GM23338 (cell line): Measurements from ENCODE around the gene RAPGEF5. TPM values are rescaled to one million over a fixed set of nuclear protein-coding genes. Genes with fewer than 3 reads are reported as not detected.

Source experiments
- ATAC-seq: fragments of 200-7000 bp; cut with Tn5 transposase; 3 replicates; pipeline ENCODE4 v1.9.1; 2020
- DNase-seq: peaks from one replicate; pipeline ENCODE4 v3.0.0-alpha.2; 2015; ENCODE audit warnings: low spot score
- H2AFZ ChIP-seq: fragments of 200-600 bp; sonication (generic); 2 replicates; pipeline ENCODE4 v1.8.0; 2016; ENCODE audit warnings: antibody characterized with exemption, mild to moderate bottlenecking, moderate library complexity
- H3F3A ChIP-seq: fragments of 200-600 bp; sonication (generic); replicated peaks from 2 replicates; pipeline ENCODE4 v1.8.0; 2017; ENCODE audit warnings: antibody characterized with exemption, mixed run types, low read depth
- H3K27ac ChIP-seq: fragments of 200-600 bp; sonication (generic); 2 replicates; pipeline ENCODE4 v1.6.1; 2016; ENCODE audit warnings: low read depth
- H3K27me3 ChIP-seq: fragments of 200-600 bp; sonication (generic); 2 replicates; pipeline ENCODE4 v1.8.0; 2016; ENCODE audit warnings: mild to moderate bottlenecking, mixed run types, moderate library complexity; ENCODE audit not compliant: insufficient read depth
- H3K36me3 ChIP-seq: fragments of 200-600 bp; sonication (generic); 2 replicates; pipeline ENCODE4 v1.8.0; 2016; ENCODE audit warnings: mild to moderate bottlenecking; ENCODE audit not compliant: insufficient read depth
- H3K4me1 ChIP-seq: fragments of 200-600 bp; sonication (generic); 2 replicates; pipeline ENCODE4 v1.8.0; 2016; ENCODE audit warnings: mild to moderate bottlenecking, moderate library complexity; ENCODE audit not compliant: insufficient read depth
- H3K4me2 ChIP-seq: fragments of 200-600 bp; sonication (generic); 2 replicates; pipeline ENCODE4 v1.7.1; 2017; ENCODE audit warnings: mixed run types
- H3K4me3 ChIP-seq: fragments of 200-600 bp; sonication (generic); 2 replicates; pipeline ENCODE4 v1.6.1; 2016; ENCODE audit warnings: mixed run types
- H3K79me2 ChIP-seq: fragments of 200-600 bp; sonication (generic); replicated peaks from 2 replicates; pipeline ENCODE4 v1.8.0; 2017; ENCODE audit warnings: mild to moderate bottlenecking; ENCODE audit not compliant: insufficient read depth
- H3K9me2 ChIP-seq: fragments of 200-600 bp; sonication (generic); 2 replicates; pipeline ENCODE4 v1.8.0; 2017; ENCODE audit not compliant: insufficient read depth
- H4K20me1 ChIP-seq: fragments of 200-600 bp; sonication (generic); replicated peaks from 2 replicates; pipeline ENCODE4 v1.8.0; 2017; ENCODE audit warnings: mild to moderate bottlenecking; ENCODE audit not compliant: insufficient read depth
- H3K27ac Mint-ChIP-seq: 2 replicates; pipeline ENCODE4 v1.8.0; 2020; ENCODE audit warnings: inconsistent platforms, mild to moderate bottlenecking, moderate library complexity, mixed read lengths
- H3K27me3 Mint-ChIP-seq: 3 replicates; pipeline ENCODE4 v1.8.0; 2022; ENCODE audit warnings: low read depth, mild to moderate bottlenecking, moderate library complexity, mixed read lengths, inconsistent platforms; ENCODE audit not compliant: insufficient read depth, poor library complexity
- H3K36me3 Mint-ChIP-seq: 3 replicates; pipeline ENCODE4 v1.8.0; 2021; ENCODE audit warnings: low read depth, mild to moderate bottlenecking, inconsistent platforms, moderate library complexity, mixed read lengths
- H3K4me1 Mint-ChIP-seq: 3 replicates; pipeline ENCODE4 v1.8.0; 2020; ENCODE audit warnings: mild to moderate bottlenecking, inconsistent platforms, mixed read lengths
- H3K4me3 Mint-ChIP-seq: 3 replicates; pipeline ENCODE4 v1.8.0; 2021; ENCODE audit warnings: moderate library complexity, mild to moderate bottlenecking, inconsistent platforms, mixed read lengths
- H3K9me3 Mint-ChIP-seq: 3 replicates; pipeline ENCODE4 v1.8.0; 2020; ENCODE audit warnings: moderate library complexity, mild to moderate bottlenecking, inconsistent platforms, mixed read lengths
- CREB1 ChIP-seq: fragments of 250-450 bp; sonication (Bioruptor Pico); IDR thresholded peaks from 2 replicates; pipeline ENCODE4 v1.5.0; 2020; ENCODE audit warnings: low read depth, mild to moderate bottlenecking, moderate library complexity
- CTCF ChIP-seq, 2 experiments: fragments of 200-600 bp in 1 of 2; sonication (generic) in 1 of 2; conservative IDR thresholded peaks; 2 replicates each; pipeline versions ENCODE4 v1.5.1 to v1.6.1; 2016 to 2017; ENCODE audit warnings: antibody characterized with exemption in 2 of 2, low read depth in 2 of 2, mild to moderate bottlenecking in 2 of 2, moderate library complexity in 1 of 2
- ETS1 ChIP-seq: IDR thresholded peaks from 2 replicates; pipeline ENCODE4 v1.6.1; 2016; ENCODE audit warnings: antibody characterized with exemption
- EZH2 ChIP-seq: fragments of 200-600 bp; sonication (generic); IDR thresholded peaks from one replicate; pipeline ENCODE4 v1.8.0; 2017; ENCODE audit warnings: antibody characterized with exemption, mild to moderate bottlenecking, low read depth; ENCODE audit not compliant: unreplicated experiment
- EZH2phosphoT487 ChIP-seq: fragments of 200-600 bp; sonication (generic); IDR thresholded peaks from one replicate; pipeline ENCODE4 v1.8.1; 2018; ENCODE audit warnings: antibody characterized with exemption; ENCODE audit not compliant: unreplicated experiment
- JUNB ChIP-seq: IDR thresholded peaks from one replicate; pipeline ENCODE4 v1.6.1; 2016; ENCODE audit warnings: antibody characterized with exemption; ENCODE audit not compliant: unreplicated experiment
- NANOG ChIP-seq: IDR thresholded peaks from 2 replicates; pipeline ENCODE4 v1.6.1; 2016; ENCODE audit warnings: antibody characterized with exemption, borderline replicate concordance
- POLR2AphosphoS5 ChIP-seq: IDR thresholded peaks from 2 replicates; pipeline ENCODE4 v1.6.1; 2016; ENCODE audit warnings: antibody characterized with exemption, low read depth
- REST ChIP-seq: IDR thresholded peaks from one replicate; pipeline ENCODE4 v1.6.1; 2018; ENCODE audit warnings: antibody characterized with exemption; ENCODE audit not compliant: unreplicated experiment
- STAT1 ChIP-seq: IDR thresholded peaks from one replicate; pipeline ENCODE4 v1.6.1; 2016; ENCODE audit warnings: antibody characterized with exemption; ENCODE audit not compliant: unreplicated experiment
- ZNF114 ChIP-seq: fragments of 250-450 bp; sonication (Bioruptor Pico); IDR thresholded peaks from 2 replicates; pipeline ENCODE4 v1.5.0; 2020; ENCODE audit warnings: mild to moderate bottlenecking, moderate library complexity
- ZNF331 ChIP-seq: fragments of 250-450 bp; sonication (Bioruptor Pico); IDR thresholded peaks from 2 replicates; pipeline ENCODE4 v1.5.0; 2020; ENCODE audit warnings: low read depth, mild to moderate bottlenecking, moderate library complexity
- ZNF462 ChIP-seq: fragments of 250-450 bp; sonication (Bioruptor Pico); IDR thresholded peaks from 2 replicates; pipeline ENCODE4 v1.5.0; 2020; ENCODE audit warnings: mild to moderate bottlenecking, moderate library complexity
- polyA plus RNA-seq: library from polyadenylated mRNA; unstranded; fragments of >200 nt; fragmentation: Nextera tagmentation; extraction: Ambion mirVana; gene quantifications from 2 replicates; pipeline ENCODE4 v1.2.1, GENCODE V29; 2016
- total RNA-seq: library from RNA; depleted of rRNA; stranded (reverse); fragments of >200 nt; shearing (Covaris generic); gene quantifications from 2 replicates; pipeline ENCODE4 v1.2.3, GENCODE V29; 2014

Gene RAPGEF5
- total and polyA plus RNA-seq, 2 experiments from 2014 or later, result 6.3 to 13.1 TPM

- Histone ChIP-seq H3K4me2 (no peak overlapping the region), H3K27me3 (no peaks in the 10 kb centered on the region), H4K20me1 (no peaks in the 10 kb centered on the region), H3K27ac (no peak overlapping the region), H2AFZ (no peak overlapping the region), H3K4me3 (no peak overlapping the region), H3F3A (no peaks in the 10 kb centered on the region), H3K36me3 (no peaks in the 10 kb centered on the region), H3K79me2 (no peaks in the 10 kb centered on the region), H3K9me2 (no peaks in the 10 kb centered on the region), H3K4me1 (peaks cover under 1% of the 10 kb centered on the region)
- Mint-ChIP-seq H3K9me3 (no peaks in the 10 kb centered on the region), H3K4me3 (no peak overlapping the region), H3K27ac (no peak overlapping the region), H3K27me3 (no peaks in the 10 kb centered on the region), H3K36me3 (peaks cover 6% of the 10 kb centered on the region; the same call in 2 of the 3 replicates), H3K4me1 (no peaks in the 10 kb centered on the region; the same call in 1 of the 3 replicates)
- no peak for DNase-seq
- TF ChIP-seq POLR2AphosphoS5 (no peak), ZNF462 (no peak), STAT1 (no peak), EZH2phosphoT487 (no peak), ETS1 (no peak), JUNB (no peak), NANOG (no peak), ZNF114 (CRISPR knock-in tag) (no peak), ZNF331 (CRISPR knock-in tag) (no peak), REST (no peak), CTCF (conservative IDR thresholded peaks at IDR 0.05; ENCODE audit: low read depth in 2 of 2) (no peak), CREB1 (CRISPR knock-in tag) (no peak), EZH2 (no peak)
- ATAC-seq, result no peak
Measured at GRCh38 chr7:22262538-22262937, 94.4 kb downstream of the RAPGEF5 start.
